HepG2 (cell line): ENCODE data around the gene EEPD1. TPM values are rescaled to one million over a fixed set of nuclear protein-coding genes. Genes with fewer than 3 reads are reported as not detected.

Experiments used
- AFF4 ChIP-seq: sonication (generic); formaldehyde crosslinking; IDR thresholded peaks from 2 replicates; pipeline ENCODE4 v1.4.0; 2020; ENCODE audit warnings: missing genetic modification reagents
- CENPBD1 ChIP-seq: sonication (generic); formaldehyde crosslinking; IDR thresholded peaks from 2 replicates; pipeline ENCODE4 v1.8.0; 2022; ENCODE audit warnings: missing genetic modification reagents, low read depth, mild to moderate bottlenecking, borderline replicate concordance
- CSRNP1 ChIP-seq: sonication (generic); formaldehyde crosslinking; IDR thresholded peaks from 2 replicates; pipeline ENCODE4 v1.8.1; 2023; ENCODE audit warnings: mild to moderate bottlenecking, missing genetic modification reagents
- ELF1 ChIP-seq: sonication (generic); formaldehyde crosslinking; IDR thresholded peaks from 2 replicates; pipeline ENCODE4 v1.4.0; 2020; ENCODE audit warnings: missing genetic modification reagents
- GATAD1 ChIP-seq: IDR thresholded peaks from 2 replicates; pipeline ENCODE4 v1.6.1; 2016; ENCODE audit warnings: missing genetic modification reagents, missing compliant biosample characterization
- HOXD1 ChIP-seq: sonication (generic); formaldehyde crosslinking; IDR thresholded peaks from 2 replicates; pipeline ENCODE4 v1.5.0; 2020; ENCODE audit warnings: missing genetic modification reagents
- MNT ChIP-seq: fragments of 450-650 bp; IDR thresholded peaks from 2 replicates; pipeline ENCODE4 v1.6.1; 2016
- NR1H2 ChIP-seq: sonication (generic); formaldehyde crosslinking; IDR thresholded peaks from 2 replicates; pipeline ENCODE4 v1.8.1; 2022; ENCODE audit warnings: low read depth, missing genetic modification reagents, borderline replicate concordance
- PAWR ChIP-seq: sonication (generic); formaldehyde crosslinking; IDR thresholded peaks from 2 replicates; pipeline ENCODE4 v1.4.0; 2020; ENCODE audit warnings: missing genetic modification reagents, mild to moderate bottlenecking, borderline replicate concordance
- TCF12 ChIP-seq, 2 experiments: fragments of 450-650 bp in 1 of 2; sonication (generic) in 1 of 2; formaldehyde crosslinking in 1 of 2; IDR thresholded peaks; 2 replicates each; pipeline versions ENCODE4 v1.6.1 to v1.8.0; 2017 to 2022; ENCODE audit warnings: antibody characterized with exemption in 1 of 2, mild to moderate bottlenecking in 1 of 2, missing genetic modification reagents in 1 of 2, moderate library complexity in 1 of 2
- TGIF2 ChIP-seq: IDR thresholded peaks from 2 replicates; pipeline ENCODE4 v1.6.1; 2016; ENCODE audit warnings: control low read depth, missing compliant biosample characterization
- ZBTB25 ChIP-seq: IDR thresholded peaks from 2 replicates; pipeline ENCODE4 v1.6.1; 2018; ENCODE audit warnings: missing genetic modification reagents
- ZC3H4 ChIP-seq: sonication (generic); formaldehyde crosslinking; IDR thresholded peaks from 2 replicates; pipeline ENCODE4 v1.4.0; 2020; ENCODE audit warnings: missing genetic modification reagents, borderline replicate concordance
- ZNF10 ChIP-seq: sonication (generic); formaldehyde crosslinking; IDR thresholded peaks from 2 replicates; pipeline ENCODE4 v1.4.0; 2020; ENCODE audit warnings: mild to moderate bottlenecking, low read depth, missing genetic modification reagents, borderline replicate concordance
- ZNF513 ChIP-seq: sonication (generic); formaldehyde crosslinking; conservative IDR thresholded peaks from 2 replicates; pipeline ENCODE4 v1.5.0; 2020; ENCODE audit warnings: missing genetic modification reagents
- ZNF567 ChIP-seq: sonication (generic); formaldehyde crosslinking; IDR thresholded peaks from 2 replicates; pipeline ENCODE4 v1.8.1; 2023; ENCODE audit warnings: mild to moderate bottlenecking, missing genetic modification reagents, borderline replicate concordance
- ZNF776 ChIP-seq: sonication (generic); formaldehyde crosslinking; IDR thresholded peaks from 2 replicates; pipeline ENCODE4 v1.4.0; 2020; ENCODE audit warnings: mild to moderate bottlenecking, missing genetic modification reagents
- ZSCAN20 ChIP-seq: sonication (generic); formaldehyde crosslinking; IDR thresholded peaks from 2 replicates; pipeline ENCODE4 v1.4.0; 2020; ENCODE audit warnings: missing genetic modification reagents, mild to moderate bottlenecking, borderline replicate concordance
- polyA plus RNA-seq, 8 experiments: library from polyadenylated mRNA; depleted of rRNA in 3 of 8; stranded (reverse) in 7 of 8; unstranded in 1 of 8; fragments of >200 nt; fragmentation: Illumina TruSeq in 4 of 8; extraction: Trizol in 4 of 8; gene quantifications; 2 replicates each; pipeline versions ENCODE4 v1.2.1 to v1.2.3, GENCODE V29; 2011 to 2016; ENCODE audit warnings: low read depth in 4 of 8, missing spikeins in 1 of 8, mixed read lengths in 1 of 8; ENCODE audit not compliant: insufficient read depth in 1 of 8
- total RNA-seq, 5 experiments: library from RNA; depleted of rRNA; stranded (reverse); fragments of >200 nt; fragmentation: Illumina TruSeq; extraction: Trizol; gene quantifications; 2 replicates each; pipeline ENCODE4 v1.2.3, GENCODE V29; 2016; ENCODE audit warnings: low read depth in 1 of 5

EEPD1 gene
- total and polyA plus RNA-seq, 2 of the 13 experiments (the other 11 are each of a cell fraction or from before 2014, with no cell fraction given) = 10.1 to 16.4 TPM

- TF ChIP-seq AFF4 (CRISPR knock-in tag) = no peak
- no peak for TF ChIP-seq ZBTB25 (CRISPR knock-in tag)
- no peak; the same call in 1 of the 2 replicates for TF ChIP-seq ELF1 (CRISPR knock-in tag)
- no peak for TF ChIP-seq GATAD1 (CRISPR knock-in tag)
- no peak for TF ChIP-seq ZNF10 (CRISPR knock-in tag)
- no peak for TF ChIP-seq ZC3H4 (CRISPR knock-in tag)
- TF ChIP-seq TGIF2 (CRISPR knock-in tag) = no peak
- TF ChIP-seq ZNF776 (CRISPR knock-in tag) = no peak
- no peak for TF ChIP-seq CENPBD1 (CRISPR knock-in tag)
- TF ChIP-seq PAWR (CRISPR knock-in tag) = no peak
- no peak for TF ChIP-seq ZSCAN20 (CRISPR knock-in tag)
- 0 out of 2 replicates have a peak, but pooled peaks have one; percentile 30 for TF ChIP-seq CSRNP1
- peak; percentile 85; the same call in 1 of the 2 replicates for TF ChIP-seq NR1H2 (CRISPR knock-in tag)
- TF ChIP-seq HOXD1 = no peak
- TF ChIP-seq ZNF567 (CRISPR knock-in tag) = no peak
- TF ChIP-seq MNT = peak; percentile 58
- TF ChIP-seq ZNF513 (CRISPR knock-in tag) = no peak
- no peak for TF ChIP-seq TCF12 (IDR thresholded peaks at IDR 0.05)
- TF ChIP-seq TCF12 (CRISPR knock-in tag; IDR thresholded peaks at IDR 0.05) = no peak
These were observed 119.7 kb downstream of the EEPD1 start (continued) for GRCh38 chr7:36272567-36273269.
